Liver (tissue), 3 donors: ENCODE data around the gene NPPB.

Experiments used
- CTCF ChIP-seq: fragments of 150-350 bp; IDR thresholded peaks from 2 replicates; pipeline ENCODE4 v1.5.1; 2017; ENCODE audit warnings: improper control_type of control experiment, low read depth, low read length; ENCODE audit not compliant: missing input control
- HNF4G ChIP-seq: IDR thresholded peaks from 2 replicates; pipeline ENCODE4 v1.6.1; 2016; ENCODE audit warnings: antibody characterized with exemption
- NR2F2 ChIP-seq: IDR thresholded peaks from 2 replicates; pipeline ENCODE4 v1.6.1; 2016; ENCODE audit warnings: antibody characterized with exemption
- TAF1 ChIP-seq: conservative IDR thresholded peaks from 2 replicates; pipeline ENCODE4 v1.6.1; 2016; ENCODE audit warnings: antibody characterized with exemption, mild to moderate bottlenecking
- YY1 ChIP-seq: IDR thresholded peaks from 2 replicates; pipeline ENCODE4 v1.6.1; 2016; ENCODE audit warnings: antibody characterized with exemption, mild to moderate bottlenecking
- TF ChIP-seq, protein P1 (sequence below): IDR thresholded peaks from 2 replicates; pipeline ENCODE4 v1.6.1; 2016; ENCODE audit warnings: antibody characterized with exemption, mild to moderate bottlenecking
- donor health status: healthy.
- donor health status: healthy.

DNA sequence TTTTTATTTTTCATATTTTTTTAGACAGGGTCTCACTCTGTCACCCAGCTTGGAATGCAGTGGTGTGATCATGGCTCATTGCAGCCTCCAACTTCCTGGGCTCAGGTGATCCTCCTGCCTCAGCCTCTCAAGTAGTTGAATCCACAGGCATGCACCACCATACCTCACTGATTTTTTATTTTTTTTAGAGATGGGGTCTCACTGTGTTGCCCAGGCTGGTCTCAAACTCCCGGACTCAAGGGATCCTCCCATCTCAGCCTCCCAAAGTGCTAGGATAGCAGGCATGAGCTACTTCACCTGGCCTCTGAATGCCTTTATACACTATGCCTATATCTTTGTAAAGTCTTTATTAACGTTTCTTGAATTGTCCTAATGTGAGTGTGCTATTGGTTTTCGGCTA is 10.4 kb upstream of the NPPB start:
- TF ChIP-seq TAF1: no peak
- TF ChIP-seq CTCF: no peak
- no peak for TF ChIP-seq YY1
- TF ChIP-seq, protein P1, sequence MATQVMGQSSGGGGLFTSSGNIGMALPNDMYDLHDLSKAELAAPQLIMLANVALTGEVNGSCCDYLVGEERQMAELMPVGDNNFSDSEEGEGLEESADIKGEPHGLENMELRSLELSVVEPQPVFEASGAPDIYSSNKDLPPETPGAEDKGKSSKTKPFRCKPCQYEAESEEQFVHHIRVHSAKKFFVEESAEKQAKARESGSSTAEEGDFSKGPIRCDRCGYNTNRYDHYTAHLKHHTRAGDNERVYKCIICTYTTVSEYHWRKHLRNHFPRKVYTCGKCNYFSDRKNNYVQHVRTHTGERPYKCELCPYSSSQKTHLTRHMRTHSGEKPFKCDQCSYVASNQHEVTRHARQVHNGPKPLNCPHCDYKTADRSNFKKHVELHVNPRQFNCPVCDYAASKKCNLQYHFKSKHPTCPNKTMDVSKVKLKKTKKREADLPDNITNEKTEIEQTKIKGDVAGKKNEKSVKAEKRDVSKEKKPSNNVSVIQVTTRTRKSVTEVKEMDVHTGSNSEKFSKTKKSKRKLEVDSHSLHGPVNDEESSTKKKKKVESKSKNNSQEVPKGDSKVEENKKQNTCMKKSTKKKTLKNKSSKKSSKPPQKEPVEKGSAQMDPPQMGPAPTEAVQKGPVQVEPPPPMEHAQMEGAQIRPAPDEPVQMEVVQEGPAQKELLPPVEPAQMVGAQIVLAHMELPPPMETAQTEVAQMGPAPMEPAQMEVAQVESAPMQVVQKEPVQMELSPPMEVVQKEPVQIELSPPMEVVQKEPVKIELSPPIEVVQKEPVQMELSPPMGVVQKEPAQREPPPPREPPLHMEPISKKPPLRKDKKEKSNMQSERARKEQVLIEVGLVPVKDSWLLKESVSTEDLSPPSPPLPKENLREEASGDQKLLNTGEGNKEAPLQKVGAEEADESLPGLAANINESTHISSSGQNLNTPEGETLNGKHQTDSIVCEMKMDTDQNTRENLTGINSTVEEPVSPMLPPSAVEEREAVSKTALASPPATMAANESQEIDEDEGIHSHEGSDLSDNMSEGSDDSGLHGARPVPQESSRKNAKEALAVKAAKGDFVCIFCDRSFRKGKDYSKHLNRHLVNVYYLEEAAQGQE: no peak
- no peak for TF ChIP-seq NR2F2
- no peak for TF ChIP-seq HNF4G
